ENCODE results near the gene F2RL1. TPM values are rescaled to one million over a fixed set of nuclear protein-coding genes. Genes with fewer than 3 reads are reported as not detected.
"Not testable (repeated sequence)": the region's sequence is repeated elsewhere in the genome, so short reads cannot be mapped to it uniquely, and the experiment has no call there.

F2RL1 gene
- total RNA-seq, 1 experiment from 2014 or later, result 30.7 TPM

DNA sequence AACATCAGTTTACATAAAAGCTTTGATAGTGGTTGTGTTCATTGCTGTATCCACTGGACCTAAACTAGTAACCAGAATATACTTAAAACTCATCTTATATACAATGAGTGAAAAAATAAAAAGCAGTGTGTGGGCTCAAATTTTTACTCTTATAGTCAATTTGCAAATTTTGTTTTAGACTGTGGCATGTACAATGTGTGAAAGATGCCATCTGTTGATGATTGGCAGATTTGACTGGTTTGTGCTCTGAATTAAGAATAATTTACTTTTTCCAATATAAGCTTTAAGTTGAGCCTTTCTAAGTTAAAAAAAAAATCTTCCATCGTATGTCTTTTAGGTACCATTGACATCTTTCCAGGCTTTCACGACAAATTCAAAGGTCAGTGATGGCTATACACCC, 42.4 kb upstream of the F2RL1 start:
- intact Hi-C loops (cut with micrococcal nuclease), result loop anchor here (5.0 kb wide), 1 partner anchor 41 kb away; the partner anchor contains the start of gene F2RL1
- DNase-seq (ENCODE audit: unreplicated experiment), result no peak
- POLR2A ChIA-PET, result no interaction called here
- H3K36me3 Mint-ChIP-seq (ENCODE audit: insufficient read depth, unreplicated experiment), result no peaks in the 10 kb centered on the region
- no peaks in the 10 kb centered on the region for H3K27me3 Mint-ChIP-seq (ENCODE audit: insufficient read depth, unreplicated experiment)
- TF ChIP-seq, protein P1, sequence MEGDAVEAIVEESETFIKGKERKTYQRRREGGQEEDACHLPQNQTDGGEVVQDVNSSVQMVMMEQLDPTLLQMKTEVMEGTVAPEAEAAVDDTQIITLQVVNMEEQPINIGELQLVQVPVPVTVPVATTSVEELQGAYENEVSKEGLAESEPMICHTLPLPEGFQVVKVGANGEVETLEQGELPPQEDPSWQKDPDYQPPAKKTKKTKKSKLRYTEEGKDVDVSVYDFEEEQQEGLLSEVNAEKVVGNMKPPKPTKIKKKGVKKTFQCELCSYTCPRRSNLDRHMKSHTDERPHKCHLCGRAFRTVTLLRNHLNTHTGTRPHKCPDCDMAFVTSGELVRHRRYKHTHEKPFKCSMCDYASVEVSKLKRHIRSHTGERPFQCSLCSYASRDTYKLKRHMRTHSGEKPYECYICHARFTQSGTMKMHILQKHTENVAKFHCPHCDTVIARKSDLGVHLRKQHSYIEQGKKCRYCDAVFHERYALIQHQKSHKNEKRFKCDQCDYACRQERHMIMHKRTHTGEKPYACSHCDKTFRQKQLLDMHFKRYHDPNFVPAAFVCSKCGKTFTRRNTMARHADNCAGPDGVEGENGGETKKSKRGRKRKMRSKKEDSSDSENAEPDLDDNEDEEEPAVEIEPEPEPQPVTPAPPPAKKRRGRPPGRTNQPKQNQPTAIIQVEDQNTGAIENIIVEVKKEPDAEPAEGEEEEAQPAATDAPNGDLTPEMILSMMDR (IDR thresholded peaks at IDR 0.05; ENCODE audit: unreplicated experiment), result no peak
- H3K4me3 Mint-ChIP-seq (ENCODE audit: unreplicated experiment), result no peak overlapping the region
- CTCF ChIA-PET, result interaction anchor here (0.6 to 7.7 kb wide), 5 partner anchors 14 to 175 kb away, joined by 3 to 281 read pairs (median 3); no protein-coding TSS in a partner anchor
- H3K9me3 Mint-ChIP-seq (ENCODE audit: unreplicated experiment), result no peaks in the 10 kb centered on the region
- no TSS peak for BruUV-seq (replicated peaks)
- no peak overlapping the region for H3K27ac Mint-ChIP-seq (ENCODE audit: low read depth, unreplicated experiment)
- H3K4me1 Mint-ChIP-seq (ENCODE audit: insufficient read depth, unreplicated experiment), result peaks cover 7% of the 10 kb centered on the region

- H3K27me3 Mint-ChIP-seq (ENCODE audit: insufficient read depth, unreplicated experiment); BruUV-seq (replicated peaks); H3K4me3 Mint-ChIP-seq (ENCODE audit: unreplicated experiment); intact Hi-C loops (cut with micrococcal nuclease); POLR2A ChIA-PET; H3K4me1 Mint-ChIP-seq (ENCODE audit: insufficient read depth, unreplicated experiment); H3K36me3 Mint-ChIP-seq (ENCODE audit: insufficient read depth, unreplicated experiment); DNase-seq (ENCODE audit: unreplicated experiment); H3K9me3 Mint-ChIP-seq (ENCODE audit: unreplicated experiment); H3K27ac Mint-ChIP-seq (ENCODE audit: low read depth, unreplicated experiment): not testable (repeated sequence)
- CTCF ChIA-PET, result interaction anchor here (1.8 kb wide), 1 partner anchor 179 kb away, joined by 7 read pairs; no protein-coding TSS in a partner anchor
These were observed 38.2 kb upstream of the F2RL1 start for GRCh38 chr5:76780616-76781015.

DNA sequence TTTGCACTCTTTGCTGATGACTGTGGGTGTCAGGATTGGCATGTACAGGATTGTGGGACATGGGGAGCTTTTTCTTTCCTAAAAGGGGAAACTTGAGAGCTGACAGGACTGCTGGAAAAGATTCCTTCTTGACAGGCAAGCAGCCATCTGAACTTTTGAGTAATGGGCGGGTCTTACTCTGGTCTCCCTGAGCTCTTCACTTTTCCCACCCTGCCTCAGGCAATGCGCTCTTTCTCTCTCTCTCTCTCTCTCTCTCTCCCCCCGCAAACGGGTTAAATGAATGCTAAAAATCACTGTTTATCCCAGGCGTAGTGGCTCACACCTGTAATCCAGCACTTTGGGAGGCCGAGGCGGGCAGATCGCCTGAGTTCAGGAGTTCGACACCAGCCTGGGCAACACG, 37.1 kb upstream of the F2RL1 start:
- CTCF ChIA-PET, result interaction anchor here (0.7 to 1.2 kb wide), 3 partner anchors 182 to 198 kb away, joined by 3 to 4 read pairs (median 4); no protein-coding TSS in a partner anchor
- intact Hi-C loops (cut with micrococcal nuclease), result no loop called here
- no peak for DNase-seq (ENCODE audit: unreplicated experiment)
- H3K4me3 Mint-ChIP-seq (ENCODE audit: unreplicated experiment), result no peak overlapping the region
- no peaks in the 10 kb centered on the region for H3K36me3 Mint-ChIP-seq (ENCODE audit: insufficient read depth, unreplicated experiment)
- H3K4me1 Mint-ChIP-seq (ENCODE audit: insufficient read depth, unreplicated experiment), result peaks cover 6% of the 10 kb centered on the region
- H3K27ac Mint-ChIP-seq (ENCODE audit: low read depth, unreplicated experiment), result no peak overlapping the region
- H3K9me3 Mint-ChIP-seq (ENCODE audit: unreplicated experiment), result no peaks in the 10 kb centered on the region
- POLR2A ChIA-PET, result interaction anchor here (0.6 kb wide), 2 partner anchors 75 to 96 kb away, joined by 3 to 4 read pairs; no protein-coding TSS in a partner anchor
- no TSS peak for BruUV-seq (replicated peaks)
- TF ChIP-seq, protein P1 (IDR thresholded peaks at IDR 0.05; ENCODE audit: unreplicated experiment), result no peak
- H3K27me3 Mint-ChIP-seq (ENCODE audit: insufficient read depth, unreplicated experiment), result no peaks in the 10 kb centered on the region

- Mint-ChIP-seq H3K9me3 (ENCODE audit: unreplicated experiment) (no peaks in the 10 kb centered on the region), H3K27ac (ENCODE audit: low read depth, unreplicated experiment) (no peak overlapping the region), H3K4me1 (ENCODE audit: insufficient read depth, unreplicated experiment) (peaks cover 10% of the 10 kb centered on the region), H3K4me3 (ENCODE audit: unreplicated experiment) (no peak overlapping the region), H3K36me3 (ENCODE audit: insufficient read depth, unreplicated experiment) (no peaks in the 10 kb centered on the region), H3K27me3 (ENCODE audit: insufficient read depth, unreplicated experiment) (no peaks in the 10 kb centered on the region)
- intact Hi-C loops (cut with micrococcal nuclease), result no loop called here
- no TSS peak for BruUV-seq (replicated peaks)
- no peak for DNase-seq (ENCODE audit: unreplicated experiment)
- ChIA-PET POLR2A (interaction anchor here (0.6 to 1.4 kb wide), 2 partner anchors 8 to 95 kb away, joined by 3 to 4 read pairs; no protein-coding TSS in a partner anchor), CTCF (interaction anchor here (0.7 to 1.2 kb wide), 3 partner anchors 184 to 467 kb away, joined by 3 to 4 read pairs (median 4); no protein-coding TSS in a partner anchor)
- TF ChIP-seq, protein P1 (IDR thresholded peaks at IDR 0.05; ENCODE audit: unreplicated experiment), result no peak
These were observed 36.4 kb upstream of the F2RL1 start for GRCh38 chr5:76782444-76782843.

Data from MCF 10A (cell line).